ENCODE measurements around the gene TRNT1. TPM values are rescaled to one million over a fixed set of nuclear protein-coding genes. Genes with fewer than 3 reads are reported as not detected.

Gene TRNT1
- total RNA-seq, 1 experiment from 2014 or later, result 41.7 TPM

- ChIA-PET CTCF (no interaction called here), POLR2A (ENCODE audit: low non-redundant PET) (no interaction called here)
- H3K36me3 ChIP-seq (ENCODE audit: insufficient read depth, low read length, poor library complexity, severe bottlenecking), result no peaks in the 10 kb centered on the region
- BruUV-seq (replicated peaks), result no TSS peak
- peak; percentile 65 for DNase-seq (ENCODE audit: low spot score)
- no peak overlapping the region for H3K4me3 ChIP-seq (ENCODE audit: low read depth, low read length, poor library complexity, severe bottlenecking)
- TF ChIP-seq CTCF (conservative IDR thresholded peaks at IDR 0.05; ENCODE audit: low read depth, low read length), result no peak
- TF ChIP-seq EZH2 (IDR thresholded peaks at IDR 0.05; ENCODE audit: borderline replicate concordance, low read depth, low read length, poor library complexity, severe bottlenecking), result no peak
- H3K9me3 ChIP-seq (ENCODE audit: low read depth, low read length, poor library complexity, severe bottlenecking), result no peaks in the 10 kb centered on the region
- H3K27ac ChIP-seq (ENCODE audit: low read depth, low read length, poor library complexity, severe bottlenecking), result no peak overlapping the region
- H3K27me3 ChIP-seq (replicated peaks; ENCODE audit: insufficient read depth, low read depth, low read length, poor library complexity), result no peaks in the 10 kb centered on the region
- intact Hi-C loops (cut with micrococcal nuclease; ENCODE audit: unreplicated experiment), result no loop called here
- H3K4me1 ChIP-seq (ENCODE audit: insufficient read depth, low read length, poor library complexity, severe bottlenecking), result no peaks in the 10 kb centered on the region
Measured at GRCh38 chr3:3119393-3119851, 7.3 kb upstream of the TRNT1 start.

DNA sequence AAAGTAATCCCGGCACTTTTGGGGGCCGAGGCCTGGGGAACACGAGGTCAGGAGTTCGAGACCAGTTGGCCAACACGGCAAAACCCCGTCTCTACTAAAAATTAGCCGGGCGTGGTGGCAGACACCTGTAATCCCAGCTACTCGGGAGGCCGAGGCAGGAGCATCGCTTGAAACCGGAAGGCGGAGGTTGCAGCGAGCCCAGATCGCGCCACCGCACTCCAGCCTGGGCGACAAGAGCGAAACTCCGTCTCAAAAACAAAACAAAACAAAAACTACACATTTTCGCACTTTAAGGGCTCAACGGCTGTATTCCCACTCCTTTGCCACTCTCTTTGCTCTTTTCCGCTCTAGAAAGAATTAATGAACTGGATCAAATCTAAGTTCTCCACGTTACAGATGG lies 763 bp upstream of the TRNT1 start:
- intact Hi-C loops (cut with micrococcal nuclease; ENCODE audit: unreplicated experiment), result no loop called here
- TSS peak; percentile 88 for BruUV-seq (replicated peaks)
- peak overlapping the region; percentile 96 for H3K27ac ChIP-seq (ENCODE audit: low read depth, low read length, poor library complexity, severe bottlenecking)

DNA sequence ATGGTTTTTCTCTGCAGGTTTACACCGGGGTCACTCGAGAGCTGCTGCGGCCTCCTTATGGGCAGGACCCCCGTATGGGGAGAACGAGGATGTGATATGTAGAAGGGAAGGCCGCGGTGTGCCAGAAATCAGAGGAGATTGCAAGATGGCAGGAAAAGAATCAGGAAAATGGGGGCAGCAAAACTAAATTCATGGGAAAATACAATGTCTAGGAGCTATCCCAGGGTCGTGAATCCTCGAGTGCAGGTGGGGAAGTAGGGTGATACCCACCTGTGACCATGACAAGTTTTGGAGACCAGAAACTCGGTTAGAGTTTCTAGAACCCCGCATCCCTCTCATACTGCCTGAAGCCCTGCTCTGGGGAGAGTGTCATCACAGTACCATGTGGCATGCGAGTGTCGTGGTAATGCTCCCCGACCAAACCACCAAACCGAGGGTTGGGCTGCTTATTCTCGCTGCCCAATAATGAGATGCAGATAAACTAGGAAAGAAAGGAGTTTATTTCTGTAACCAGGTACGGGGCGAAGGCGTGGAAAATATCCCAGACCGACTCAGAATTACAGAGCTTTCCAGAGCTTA lies 781 bp downstream of the TRNT1 start:
- no peaks in the 10 kb centered on the region for H3K27me3 ChIP-seq (replicated peaks; ENCODE audit: insufficient read depth, low read depth, low read length, poor library complexity)
- DNase-seq (ENCODE audit: low spot score), result peak; percentile 5
- H3K4me1 ChIP-seq (ENCODE audit: insufficient read depth, low read length, poor library complexity, severe bottlenecking), result peaks cover 9% of the 10 kb centered on the region
- TF ChIP-seq CTCF (conservative IDR thresholded peaks at IDR 0.05; ENCODE audit: low read depth, low read length) (no peak), EZH2 (IDR thresholded peaks at IDR 0.05; ENCODE audit: borderline replicate concordance, low read depth, low read length, poor library complexity, severe bottlenecking) (no peak)
- no peaks in the 10 kb centered on the region for H3K9me3 ChIP-seq (ENCODE audit: low read depth, low read length, poor library complexity, severe bottlenecking)
- CTCF ChIA-PET, result no interaction called here
- H3K27ac ChIP-seq (ENCODE audit: low read depth, low read length, poor library complexity, severe bottlenecking), result peak overlapping the region; percentile 96
- peak overlapping the region; percentile 80 for H3K4me3 ChIP-seq (ENCODE audit: low read depth, low read length, poor library complexity, severe bottlenecking)
- peaks cover 26% of the 10 kb centered on the region for H3K36me3 ChIP-seq (ENCODE audit: insufficient read depth, low read length, poor library complexity, severe bottlenecking)
- POLR2A ChIA-PET (ENCODE audit: low non-redundant PET), result no interaction called here
- BruUV-seq (replicated peaks), result TSS peak; percentile 61
- intact Hi-C loops (cut with micrococcal nuclease; ENCODE audit: unreplicated experiment), result no loop called here

More for the DNA sequence above, 763 bp upstream of the TRNT1 start:
- ChIA-PET POLR2A (ENCODE audit: low non-redundant PET) (no interaction called here), CTCF (no interaction called here)
- no peak for TF ChIP-seq EZH2 (IDR thresholded peaks at IDR 0.05; ENCODE audit: borderline replicate concordance, low read depth, low read length, poor library complexity, severe bottlenecking)
- H3K36me3 ChIP-seq (ENCODE audit: insufficient read depth, low read length, poor library complexity, severe bottlenecking), result peaks cover 22% of the 10 kb centered on the region
- DNase-seq (ENCODE audit: low spot score), result no peak
- H3K4me3 ChIP-seq (ENCODE audit: low read depth, low read length, poor library complexity, severe bottlenecking), result peak overlapping the region; percentile 80
- H3K27me3 ChIP-seq (replicated peaks; ENCODE audit: insufficient read depth, low read depth, low read length, poor library complexity), result no peaks in the 10 kb centered on the region
- peaks cover 9% of the 10 kb centered on the region for H3K4me1 ChIP-seq (ENCODE audit: insufficient read depth, low read length, poor library complexity, severe bottlenecking)
- no peaks in the 10 kb centered on the region for H3K9me3 ChIP-seq (ENCODE audit: low read depth, low read length, poor library complexity, severe bottlenecking)

DNA sequence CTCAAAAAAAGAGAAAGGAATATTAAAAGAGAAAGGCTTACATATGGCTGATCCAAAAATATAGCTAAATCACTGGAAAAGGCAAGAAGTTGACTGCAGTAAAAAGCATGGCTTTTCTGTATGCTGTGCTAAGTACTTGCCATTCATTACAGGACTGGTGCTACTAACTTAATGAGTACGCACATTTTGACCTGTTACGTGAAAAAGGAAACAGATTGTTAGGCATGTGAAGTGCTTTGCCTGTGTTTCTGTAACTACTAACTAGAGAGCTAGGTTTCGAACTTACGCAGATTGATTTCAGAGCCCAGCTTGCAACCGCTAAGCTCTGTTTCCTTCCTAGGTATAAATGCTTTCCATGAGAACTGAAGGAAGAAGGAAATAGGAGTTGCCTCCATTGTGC lies 2.8 kb downstream of the TRNT1 start:
- Histone ChIP-seq H3K36me3 (ENCODE audit: insufficient read depth, low read length, poor library complexity, severe bottlenecking) (peaks cover 26% of the 10 kb centered on the region), H3K9me3 (ENCODE audit: low read depth, low read length, poor library complexity, severe bottlenecking) (no peaks in the 10 kb centered on the region), H3K4me3 (ENCODE audit: low read depth, low read length, poor library complexity, severe bottlenecking) (no peak overlapping the region), H3K4me1 (ENCODE audit: insufficient read depth, low read length, poor library complexity, severe bottlenecking) (peaks cover 9% of the 10 kb centered on the region), H3K27ac (ENCODE audit: low read depth, low read length, poor library complexity, severe bottlenecking) (no peak overlapping the region), H3K27me3 (replicated peaks; ENCODE audit: insufficient read depth, low read depth, low read length, poor library complexity) (no peaks in the 10 kb centered on the region)
- ChIA-PET CTCF (interaction anchor here (0.5 kb wide), 1 partner anchor 558 kb away, joined by 4 read pairs; no protein-coding TSS in a partner anchor), POLR2A (ENCODE audit: low non-redundant PET) (no interaction called here)
- BruUV-seq (replicated peaks), result no TSS peak
- TF ChIP-seq CTCF (conservative IDR thresholded peaks at IDR 0.05; ENCODE audit: low read depth, low read length) (no peak), EZH2 (IDR thresholded peaks at IDR 0.05; ENCODE audit: borderline replicate concordance, low read depth, low read length, poor library complexity, severe bottlenecking) (no peak)
- no peak for DNase-seq (ENCODE audit: low spot score)
- intact Hi-C loops (cut with micrococcal nuclease; ENCODE audit: unreplicated experiment), result no loop called here
